ENCODE measurements around the gene ERGIC1. TPM values are rescaled to one million over a fixed set of nuclear protein-coding genes. Genes with fewer than 3 reads are reported as not detected.

Gene ERGIC1
- total and polyA plus RNA-seq, 8 donors = 116 to 229 (median 125) TPM

DNA sequence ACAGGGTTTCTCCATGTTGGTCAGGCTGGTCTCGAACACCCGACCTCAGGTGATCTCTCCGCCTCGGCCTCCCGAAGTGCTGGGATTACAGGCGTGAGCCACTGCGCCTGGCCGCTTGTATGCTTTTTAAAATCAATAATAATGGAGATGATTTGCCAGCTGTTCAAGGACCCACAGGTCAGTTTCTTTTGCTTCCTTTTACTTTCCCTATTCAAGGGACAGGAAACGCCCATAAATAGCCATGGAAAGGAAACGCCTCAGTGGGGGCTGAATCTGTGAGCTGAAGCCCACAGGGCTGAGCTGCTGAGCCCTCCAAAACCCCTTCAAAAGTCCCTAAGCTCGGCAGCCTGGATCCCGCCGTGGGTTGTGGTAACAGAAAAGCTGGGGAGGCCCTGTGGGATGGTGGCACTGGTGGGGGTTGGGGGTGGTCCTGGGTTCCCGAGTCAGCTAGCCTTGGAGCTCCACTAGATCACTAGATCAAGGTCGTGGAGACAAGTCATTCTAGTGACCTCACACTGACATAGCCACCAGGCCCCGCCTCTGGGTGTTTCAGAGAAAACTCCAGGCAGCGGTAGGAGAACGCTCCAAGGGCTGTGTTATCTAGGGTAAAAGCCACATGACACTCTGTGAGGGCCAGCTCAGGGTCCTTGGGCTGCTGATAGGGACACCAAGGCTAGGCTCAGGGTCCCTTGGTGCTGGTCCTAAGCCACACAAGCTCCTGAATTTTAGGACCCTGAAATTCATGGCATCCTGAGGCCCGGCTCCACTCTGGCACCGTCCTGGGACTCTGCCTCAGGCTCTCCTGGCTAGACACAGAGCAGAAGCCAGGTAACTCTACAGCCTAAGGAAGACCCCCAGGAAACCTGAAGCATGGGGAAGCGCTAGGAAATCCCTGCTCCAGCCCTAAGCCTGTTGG is 45.0 kb upstream of the ERGIC1 start:
- Histone ChIP-seq H3K27ac (peak overlapping the region; percentile 79 to 84), H3K27me3 (no peaks in the 10 kb centered on the region), H3K9me3 (no peaks in the 10 kb centered on the region), H3K4me1 (peaks cover 24 to 58% of the 10 kb centered on the region in 2 donors), H3K36me3 (no peaks in the 10 kb centered on the region), H3K4me3 (no peak overlapping the region)
- intact Hi-C loops (cut with DNase I) = no loop called here
- ATAC-seq = peak; percentile 88
- TF ChIP-seq, protein P1, sequence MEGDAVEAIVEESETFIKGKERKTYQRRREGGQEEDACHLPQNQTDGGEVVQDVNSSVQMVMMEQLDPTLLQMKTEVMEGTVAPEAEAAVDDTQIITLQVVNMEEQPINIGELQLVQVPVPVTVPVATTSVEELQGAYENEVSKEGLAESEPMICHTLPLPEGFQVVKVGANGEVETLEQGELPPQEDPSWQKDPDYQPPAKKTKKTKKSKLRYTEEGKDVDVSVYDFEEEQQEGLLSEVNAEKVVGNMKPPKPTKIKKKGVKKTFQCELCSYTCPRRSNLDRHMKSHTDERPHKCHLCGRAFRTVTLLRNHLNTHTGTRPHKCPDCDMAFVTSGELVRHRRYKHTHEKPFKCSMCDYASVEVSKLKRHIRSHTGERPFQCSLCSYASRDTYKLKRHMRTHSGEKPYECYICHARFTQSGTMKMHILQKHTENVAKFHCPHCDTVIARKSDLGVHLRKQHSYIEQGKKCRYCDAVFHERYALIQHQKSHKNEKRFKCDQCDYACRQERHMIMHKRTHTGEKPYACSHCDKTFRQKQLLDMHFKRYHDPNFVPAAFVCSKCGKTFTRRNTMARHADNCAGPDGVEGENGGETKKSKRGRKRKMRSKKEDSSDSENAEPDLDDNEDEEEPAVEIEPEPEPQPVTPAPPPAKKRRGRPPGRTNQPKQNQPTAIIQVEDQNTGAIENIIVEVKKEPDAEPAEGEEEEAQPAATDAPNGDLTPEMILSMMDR (IDR thresholded peaks at IDR 0.05) = no peak
- DNase-seq = peak in 2 of 4 donors; percentile 85

DNA sequence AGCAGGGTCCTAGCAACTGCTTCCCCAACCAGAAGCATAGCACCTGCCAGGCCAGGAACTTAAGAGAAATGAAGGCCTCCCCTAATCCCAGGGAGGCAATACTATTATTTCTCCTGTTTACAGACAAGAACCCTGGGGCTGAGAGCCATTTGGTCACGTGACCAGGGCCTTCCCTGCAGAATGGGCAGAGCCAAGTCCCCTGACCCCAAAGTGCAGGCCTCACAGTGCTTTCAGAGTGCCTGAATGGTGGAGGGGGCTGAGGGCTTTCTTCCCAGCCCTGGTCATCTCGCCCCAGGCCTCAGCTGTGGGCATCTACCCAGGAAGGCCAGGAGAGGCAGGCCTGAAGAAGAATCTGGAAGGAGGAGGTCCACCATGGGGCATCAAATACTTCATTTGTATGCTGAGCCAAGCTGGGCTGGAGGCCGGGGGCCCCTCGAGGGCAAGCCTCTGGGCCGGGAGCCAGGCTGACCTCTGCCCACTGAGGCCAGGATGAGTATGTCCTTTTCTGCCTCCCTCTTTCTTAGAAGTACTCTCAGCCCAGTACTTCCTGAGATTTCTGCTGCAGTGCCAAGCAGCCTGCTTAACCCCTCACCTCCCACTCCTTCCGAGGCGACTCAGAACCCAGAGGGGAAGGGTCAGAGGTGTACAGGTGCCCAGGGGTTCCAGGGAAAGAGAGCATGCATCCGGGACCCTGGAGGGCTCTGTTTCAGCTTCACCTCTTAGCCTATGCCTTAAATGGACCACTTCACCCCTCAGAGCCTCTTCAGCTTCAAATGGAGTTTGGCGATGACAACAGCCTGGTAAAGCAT is 44.2 kb upstream of the ERGIC1 start:
- TF ChIP-seq, protein P1 (IDR thresholded peaks at IDR 0.05) = no peak
- H3K9me3 ChIP-seq = no peaks in the 10 kb centered on the region
- DNase-seq = peak in 3 of 4 donors; percentile 31 to 85 (median 71)
- peaks cover 24 to 67% of the 10 kb centered on the region in 2 donors for H3K4me1 ChIP-seq
- peak; percentile 76 for ATAC-seq
- H3K27me3 ChIP-seq = no peaks in the 10 kb centered on the region
- no peaks in the 10 kb centered on the region for H3K36me3 ChIP-seq
- intact Hi-C loops (cut with DNase I) = no loop called here
- H3K27ac ChIP-seq = peak overlapping the region; percentile 79 to 84
- H3K4me3 ChIP-seq = no peak overlapping the region

DNA sequence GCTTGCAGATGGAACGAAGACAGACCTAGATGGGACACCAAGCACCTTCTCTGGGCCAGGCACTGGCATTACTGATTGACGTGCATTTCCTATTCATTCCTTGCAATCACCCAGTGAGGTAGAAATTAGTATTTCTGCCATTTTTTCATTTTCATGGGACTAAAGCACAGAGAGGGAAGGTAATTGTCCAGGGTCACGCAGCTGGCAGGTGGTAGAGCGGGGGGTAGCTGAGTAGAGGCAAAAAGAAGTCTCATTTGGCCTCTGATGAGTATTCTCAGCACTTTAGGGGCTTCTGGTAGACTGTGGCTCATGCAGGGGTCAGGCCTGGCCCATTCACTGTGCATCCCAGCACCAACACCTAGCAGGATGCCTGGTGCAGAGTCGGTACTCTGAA is 43.6 kb upstream of the ERGIC1 start:
- H3K4me1 ChIP-seq = peaks cover 30 to 73% of the 10 kb centered on the region in 2 donors
- no peaks in the 10 kb centered on the region for H3K36me3 ChIP-seq
- H3K27me3 ChIP-seq = no peaks in the 10 kb centered on the region
- peak overlapping the region in 1 of 2 donors; percentile 79 for H3K27ac ChIP-seq
- H3K9me3 ChIP-seq = no peaks in the 10 kb centered on the region
- intact Hi-C loops (cut with DNase I) = no loop called here
- DNase-seq (no peak), ATAC-seq (no peak)
- TF ChIP-seq, protein P1 (IDR thresholded peaks at IDR 0.05) = no peak
- no peak overlapping the region for H3K4me3 ChIP-seq

DNA sequence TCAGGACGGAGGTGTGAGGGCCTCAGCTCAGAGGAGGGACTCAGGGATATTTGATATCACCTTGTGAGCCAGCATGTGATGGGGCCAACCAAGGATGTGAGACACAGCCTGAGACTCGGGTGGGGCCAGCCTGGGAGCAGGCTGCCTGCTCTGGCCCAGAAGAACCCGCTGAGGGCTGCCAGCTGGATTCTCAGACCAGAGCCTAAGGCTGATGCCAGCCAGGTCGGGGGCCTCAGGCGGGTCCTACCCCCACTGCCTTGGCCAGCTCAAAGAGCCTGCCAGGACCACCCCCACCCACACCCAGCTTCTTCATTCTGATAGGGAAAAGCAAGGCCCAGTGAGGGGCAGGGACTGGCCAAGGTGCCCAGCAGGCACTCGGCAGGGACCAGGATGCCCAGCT is 42.8 kb upstream of the ERGIC1 start:
- Histone ChIP-seq H3K4me3 (no peak overlapping the region), H3K9me3 (no peaks in the 10 kb centered on the region), H3K4me1 (peaks cover 36 to 81% of the 10 kb centered on the region in 2 donors), H3K27me3 (no peaks in the 10 kb centered on the region), H3K27ac (no peak overlapping the region), H3K36me3 (no peaks in the 10 kb centered on the region)
- intact Hi-C loops (cut with DNase I) = no loop called here
- DNase-seq (no peak), ATAC-seq (no peak)
- TF ChIP-seq, protein P1 (IDR thresholded peaks at IDR 0.05) = no peak

All from left lung (tissue), 10 donors.